Esophagus muscularis mucosa (tissue), 4 donors: Measurements from ENCODE around the gene SLC35E2B.

Experiments
- CTCF ChIP-seq, 3 experiments: fragments of 200-600 bp in 2 of 3; fragments of 450-650 bp in 1 of 3; sonication (generic) in 2 of 3; IDR thresholded peaks; one replicate each; pipeline ENCODE4 v1.5.1; 2017 to 2019; ENCODE audit warnings: antibody characterized with exemption in 3 of 3, mild to moderate bottlenecking in 2 of 3, moderate library complexity in 1 of 3
- EP300 ChIP-seq: sonication (generic); formaldehyde crosslinking; IDR thresholded peaks from one replicate; pipeline ENCODE4 v1.6.1; 2017; ENCODE audit warnings: antibody characterized with exemption
- POLR2A ChIP-seq: fragments of 450-650 bp; IDR thresholded peaks from one replicate; pipeline ENCODE4 v1.6.1; 2017; ENCODE audit warnings: antibody characterized with exemption, moderate library complexity, mild to moderate bottlenecking, low read depth
- POLR2AphosphoS5 ChIP-seq, 2 donors: sonication (generic); formaldehyde crosslinking; IDR thresholded peaks; one replicate each; pipeline ENCODE4 v1.6.1; 2017; ENCODE audit warnings: antibody characterized with exemption in 2 of 2

GRCh38 chr1:1617925-1618324, 74.7 kb downstream of the SLC35E2B start:
- TF ChIP-seq CTCF (IDR thresholded peaks at IDR 0.05) (no peak), POLR2A (no peak), EP300 (no peak), POLR2AphosphoS5 (IDR thresholded peaks at IDR 0.05) (no peak)
